Caco-2 (cell line): ENCODE results near the gene MRPL24. TPM values are rescaled to one million over a fixed set of nuclear protein-coding genes. Genes with fewer than 3 reads are reported as not detected.

Experiments used
- BruUV-seq: library from RNA; stranded (reverse); fragments of 400-500 nt; replicated peaks from 2 replicates; lab custom pipeline; 2021; lab: Mats Ljungman, UMichigan
- CTCF ChIA-PET: fragments of 300-600 bp; sonication (Branson Sonifier 250); formaldehyde crosslinking; loops from one replicate; lab custom pipeline; 2022; ENCODE audit warnings: antibody characterized with exemption; lab: Charles Lee
- POLR2A ChIA-PET: fragments of 300-600 bp; sonication (Branson Sonifier 250); formaldehyde crosslinking; loops from one replicate; lab custom pipeline; 2022; ENCODE audit warnings: antibody characterized with exemption; lab: Charles Lee
- DNase-seq, 2 experiments: peaks; one replicate each; pipeline versions ENCODE4 v3.0.0 to v3.0.0-alpha.2; 2020 to 2022
- H3K27me3 ChIP-seq: replicated peaks from 2 replicates; pipeline ENCODE4 v1.6.0; 2011; ENCODE audit warnings: low read length; ENCODE audit not compliant: control insufficient read depth, insufficient read depth
- H3K36me3 ChIP-seq: 2 replicates; pipeline ENCODE4 v1.5.1; 2011; ENCODE audit warnings: low read length; ENCODE audit not compliant: control insufficient read depth, insufficient read depth
- H3K4me1 ChIP-seq: fragments of 250-450 bp; sonication (Bioruptor Pico); 2 replicates; pipeline ENCODE4 v1.5.1; 2020; ENCODE audit warnings: mild to moderate bottlenecking
- H3K4me3 ChIP-seq: 2 replicates; pipeline ENCODE4 v1.5.1; 2011; ENCODE audit warnings: low read depth, mild to moderate bottlenecking, control low read depth, low read length
- H3K9me3 ChIP-seq: fragments of 250-450 bp; sonication (Bioruptor Pico); 2 replicates; pipeline ENCODE4 v1.5.1; 2020; ENCODE audit warnings: mild to moderate bottlenecking, moderate library complexity
- H3K27ac Mint-ChIP-seq: one replicate; pipeline ENCODE4 v1.8.0; 2022; ENCODE audit warnings: mixed read lengths; ENCODE audit not compliant: unreplicated experiment
- H3K27me3 Mint-ChIP-seq: one replicate; pipeline ENCODE4 v1.8.0; 2022; ENCODE audit warnings: mixed read lengths; ENCODE audit not compliant: insufficient read depth, unreplicated experiment
- H3K36me3 Mint-ChIP-seq: one replicate; pipeline ENCODE4 v1.8.0; 2022; ENCODE audit warnings: mild to moderate bottlenecking, mixed read lengths; ENCODE audit not compliant: insufficient read depth, unreplicated experiment
- H3K4me1 Mint-ChIP-seq: one replicate; pipeline ENCODE4 v1.8.0; 2022; ENCODE audit warnings: low read depth, mixed read lengths; ENCODE audit not compliant: unreplicated experiment
- H3K4me3 Mint-ChIP-seq: one replicate; pipeline ENCODE4 v1.8.0; 2022; ENCODE audit warnings: mild to moderate bottlenecking, moderate library complexity, mixed read lengths; ENCODE audit not compliant: unreplicated experiment
- H3K9me3 Mint-ChIP-seq: one replicate; pipeline ENCODE4 v1.8.0; 2022; ENCODE audit warnings: mixed read lengths; ENCODE audit not compliant: unreplicated experiment
- intact Hi-C: fragments of 100-400 bp; cut with micrococcal nuclease; formaldehyde crosslinking; loops from one replicate; pipeline ENCODE4 v1.10.0; 2022; ENCODE audit not compliant: unreplicated experiment
- total RNA-seq: library from RNA; stranded (reverse); gene quantifications from 2 replicates; pipeline ENCODE4 v1.2.3, GENCODE V29; 2022
- TF ChIP-seq, protein P1 (sequence below), 2 experiments: fragments of 200-600 bp in 1 of 2; IDR thresholded peaks; 1 replicate in 1 of 2; 2 replicates in 1 of 2; pipeline versions ENCODE4 v1.5.1 to v1.8.0; 2011 to 2022; ENCODE audit warnings: antibody characterized with exemption in 1 of 2, control low read depth in 1 of 2, inconsistent platforms in 1 of 2, low read depth in 1 of 2, low read length in 1 of 2, mild to moderate bottlenecking in 1 of 2, moderate library complexity in 1 of 2; ENCODE audit not compliant: insufficient read depth in 1 of 2, severe bottlenecking in 1 of 2, unreplicated experiment in 1 of 2

The MRPL24 gene
- total RNA-seq, 1 experiment from 2014 or later, result 52.6 TPM

DNA sequence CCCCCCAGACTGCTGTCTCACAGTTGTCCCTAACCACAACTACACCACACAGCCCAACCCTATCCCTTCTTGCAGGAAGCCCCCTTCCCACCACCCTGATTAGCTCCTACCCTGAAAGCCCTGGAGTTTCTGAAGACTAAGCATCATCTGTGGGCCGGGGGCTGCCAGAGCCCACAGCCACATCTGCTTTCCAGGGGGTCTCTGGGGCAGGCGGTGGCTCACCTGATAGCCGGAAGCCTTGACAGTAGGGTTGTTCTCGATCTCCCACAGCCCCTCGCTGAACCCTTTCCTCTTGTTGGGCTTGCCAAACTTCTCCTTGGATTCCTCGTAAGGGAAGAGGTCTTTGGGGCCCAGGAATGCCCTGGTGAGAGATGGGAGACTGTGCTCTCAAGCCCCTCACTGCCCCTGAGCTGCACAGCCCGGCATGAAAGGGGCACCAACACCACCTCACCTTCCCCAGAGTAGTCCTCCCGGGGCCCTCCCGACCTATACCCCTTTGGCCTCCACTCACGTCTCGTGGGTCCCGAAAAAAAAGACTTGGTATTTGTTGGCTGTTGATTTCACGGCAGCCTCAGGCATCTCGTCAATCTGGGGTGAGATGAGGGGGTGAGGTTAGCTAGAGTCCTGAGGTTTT lies 4.0 kb upstream of the MRPL24 start:
- POLR2A ChIA-PET, result no interaction called here
- intact Hi-C loops, result no loop called here
- peaks cover 81% of the 10 kb centered on the region for H3K36me3 Mint-ChIP-seq
- CTCF ChIA-PET, result no interaction called here
- no peak overlapping the region for H3K4me3 ChIP-seq
- TF ChIP-seq, protein P1, sequence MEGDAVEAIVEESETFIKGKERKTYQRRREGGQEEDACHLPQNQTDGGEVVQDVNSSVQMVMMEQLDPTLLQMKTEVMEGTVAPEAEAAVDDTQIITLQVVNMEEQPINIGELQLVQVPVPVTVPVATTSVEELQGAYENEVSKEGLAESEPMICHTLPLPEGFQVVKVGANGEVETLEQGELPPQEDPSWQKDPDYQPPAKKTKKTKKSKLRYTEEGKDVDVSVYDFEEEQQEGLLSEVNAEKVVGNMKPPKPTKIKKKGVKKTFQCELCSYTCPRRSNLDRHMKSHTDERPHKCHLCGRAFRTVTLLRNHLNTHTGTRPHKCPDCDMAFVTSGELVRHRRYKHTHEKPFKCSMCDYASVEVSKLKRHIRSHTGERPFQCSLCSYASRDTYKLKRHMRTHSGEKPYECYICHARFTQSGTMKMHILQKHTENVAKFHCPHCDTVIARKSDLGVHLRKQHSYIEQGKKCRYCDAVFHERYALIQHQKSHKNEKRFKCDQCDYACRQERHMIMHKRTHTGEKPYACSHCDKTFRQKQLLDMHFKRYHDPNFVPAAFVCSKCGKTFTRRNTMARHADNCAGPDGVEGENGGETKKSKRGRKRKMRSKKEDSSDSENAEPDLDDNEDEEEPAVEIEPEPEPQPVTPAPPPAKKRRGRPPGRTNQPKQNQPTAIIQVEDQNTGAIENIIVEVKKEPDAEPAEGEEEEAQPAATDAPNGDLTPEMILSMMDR (IDR thresholded peaks at IDR 0.05; ENCODE audit: insufficient read depth in 1 of 2, low read depth in 1 of 2, low read length in 1 of 2, severe bottlenecking in 1 of 2, unreplicated experiment in 1 of 2), result no peak
- H3K27ac Mint-ChIP-seq, result peak overlapping the region; percentile 100
- peaks cover 43% of the 10 kb centered on the region for H3K4me1 Mint-ChIP-seq
- no peak for DNase-seq
- no peaks in the 10 kb centered on the region for H3K9me3 ChIP-seq
- no peaks in the 10 kb centered on the region for H3K9me3 Mint-ChIP-seq
- H3K27me3 ChIP-seq, result no peaks in the 10 kb centered on the region
- H3K36me3 ChIP-seq, result peaks cover 15% of the 10 kb centered on the region
- peaks cover 44% of the 10 kb centered on the region for H3K4me1 ChIP-seq
- no peak overlapping the region for H3K4me3 Mint-ChIP-seq
- no TSS peak for BruUV-seq
- H3K27me3 Mint-ChIP-seq, result no peaks in the 10 kb centered on the region

DNA sequence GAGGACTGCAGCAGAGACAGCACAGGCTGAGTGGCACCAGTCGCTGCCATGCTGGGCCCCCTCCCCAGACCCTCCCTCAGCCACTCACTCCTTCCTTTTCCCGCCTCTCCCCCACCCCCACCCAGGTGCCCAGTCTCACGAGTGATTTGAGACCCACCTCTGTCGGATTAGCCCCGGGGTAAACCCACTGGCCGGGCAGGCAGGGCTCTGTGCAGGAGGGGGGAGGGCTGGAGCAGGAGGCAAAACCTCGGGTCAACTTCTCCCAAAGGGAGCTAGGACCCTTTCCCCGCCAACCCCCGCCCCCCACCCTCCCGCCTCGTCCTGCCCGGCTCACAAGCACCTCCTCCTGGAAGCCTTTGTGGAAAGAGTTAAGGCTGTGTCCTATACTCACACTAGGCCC lies 3.5 kb upstream of the MRPL24 start:
- Mint-ChIP-seq H3K4me1 (peaks cover 43% of the 10 kb centered on the region), H3K27ac (peak overlapping the region; percentile 67), H3K36me3 (peaks cover 81% of the 10 kb centered on the region), H3K9me3 (no peaks in the 10 kb centered on the region), H3K4me3 (no peak overlapping the region), H3K27me3 (no peaks in the 10 kb centered on the region)
- no peaks in the 10 kb centered on the region for H3K9me3 ChIP-seq
- ChIA-PET CTCF (no interaction called here), POLR2A (no interaction called here)
- peaks cover 15% of the 10 kb centered on the region for H3K36me3 ChIP-seq
- no peak for DNase-seq
- no peak overlapping the region for H3K4me3 ChIP-seq
- intact Hi-C loops, result no loop called here
- H3K4me1 ChIP-seq, result peaks cover 40% of the 10 kb centered on the region
- no TSS peak for BruUV-seq
- TF ChIP-seq, protein P1 (IDR thresholded peaks at IDR 0.05; ENCODE audit: insufficient read depth in 1 of 2, low read depth in 1 of 2, low read length in 1 of 2, severe bottlenecking in 1 of 2, unreplicated experiment in 1 of 2), result no peak
- no peaks in the 10 kb centered on the region for H3K27me3 ChIP-seq

DNA sequence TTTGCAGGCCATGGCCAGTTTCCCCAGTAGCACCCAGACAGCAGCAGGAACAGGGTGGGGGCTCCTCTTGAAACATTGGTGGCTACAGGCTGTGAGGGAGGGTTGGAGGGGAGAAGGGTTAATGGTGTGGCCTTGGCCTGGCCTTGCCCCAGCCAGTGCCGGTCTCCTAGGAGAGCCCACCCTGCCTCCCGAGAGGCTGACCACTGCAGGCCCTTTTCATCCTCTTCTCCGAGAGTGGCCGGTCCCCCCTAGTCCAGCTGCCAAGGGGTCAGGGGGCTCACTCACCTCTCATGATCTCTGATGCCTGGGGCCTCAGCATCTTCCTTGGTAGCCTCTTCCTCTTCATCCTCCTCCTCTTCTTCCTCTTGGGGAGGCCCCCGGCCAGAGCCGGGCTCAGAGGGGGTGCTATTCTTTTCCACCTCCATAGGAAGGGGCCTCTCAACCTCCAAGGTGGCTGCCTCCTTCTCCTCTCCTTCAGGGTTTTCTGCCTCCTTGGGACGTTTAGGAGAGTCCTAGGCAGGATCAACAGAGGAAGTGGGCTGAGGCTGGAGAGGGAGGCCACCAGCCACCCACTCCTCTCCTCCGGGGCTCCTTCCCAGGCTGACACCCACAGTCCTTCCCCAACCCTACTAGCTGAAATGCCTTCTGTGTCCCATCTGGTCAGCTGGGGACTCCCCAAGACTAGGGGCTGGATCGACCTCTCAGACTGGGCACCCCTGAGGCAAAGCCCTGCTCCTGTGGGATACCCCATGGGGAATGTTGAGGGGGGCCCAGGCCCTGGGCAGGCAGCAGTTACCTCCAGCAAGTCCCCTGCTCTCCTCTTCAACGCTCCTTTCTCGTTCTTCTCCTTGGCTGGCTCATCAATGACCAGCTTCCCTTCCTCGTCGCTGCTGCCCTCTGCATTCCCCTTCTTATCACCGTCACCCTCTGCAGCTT lies 2.7 kb upstream of the MRPL24 start:
- Mint-ChIP-seq H3K4me3 (peak overlapping the region; percentile 28), H3K27ac (peak overlapping the region; percentile 67), H3K27me3 (no peaks in the 10 kb centered on the region), H3K9me3 (no peaks in the 10 kb centered on the region), H3K4me1 (peaks cover 39% of the 10 kb centered on the region), H3K36me3 (peaks cover 75% of the 10 kb centered on the region)
- DNase-seq, result no peak
- Histone ChIP-seq H3K9me3 (no peaks in the 10 kb centered on the region), H3K4me1 (peaks cover 33% of the 10 kb centered on the region), H3K36me3 (peaks cover 13% of the 10 kb centered on the region), H3K27me3 (no peaks in the 10 kb centered on the region), H3K4me3 (no peak overlapping the region)
- POLR2A ChIA-PET, result no interaction called here
- TF ChIP-seq, protein P1 (IDR thresholded peaks at IDR 0.05; ENCODE audit: insufficient read depth in 1 of 2, low read depth in 1 of 2, low read length in 1 of 2, severe bottlenecking in 1 of 2, unreplicated experiment in 1 of 2), result no peak
- BruUV-seq, result no TSS peak
- CTCF ChIA-PET, result interaction anchor here (0.8 kb wide), 1 partner anchor 23 kb away, joined by 3 read pairs; the partner anchor contains the start of gene PRCC
- intact Hi-C loops, result no loop called here
